BE2C (cell line): ENCODE data around the gene MYL5.
"Not testable (repeated sequence)": the region's sequence is repeated elsewhere in the genome, so short reads cannot be mapped to it uniquely, and the experiment has no call there.

Experiments
- DNase-seq: peaks from one replicate; pipeline ENCODE4 v3.0.0-alpha.2; 2020
- H3K27me3 ChIP-seq: fragments of 250-450 bp; sonication (Bioruptor Pico); 2 replicates; pipeline ENCODE4 v1.5.1; 2020; ENCODE audit warnings: mild to moderate bottlenecking
- H3K36me3 ChIP-seq: fragments of 250-450 bp; sonication (Bioruptor Pico); 2 replicates; pipeline ENCODE4 v1.5.1; 2020; ENCODE audit warnings: mild to moderate bottlenecking
- H3K4me1 ChIP-seq: fragments of 250-450 bp; sonication (Bioruptor Pico); 2 replicates; pipeline ENCODE4 v1.5.1; 2020
- H3K4me3 ChIP-seq: 2 replicates; pipeline ENCODE4 v1.5.1; 2011; ENCODE audit warnings: low read depth, low read length
- H3K9me3 ChIP-seq: fragments of 250-450 bp; sonication (Bioruptor Pico); 2 replicates; pipeline ENCODE4 v1.5.1; 2020
- CTCF ChIP-seq: IDR thresholded peaks from 2 replicates; pipeline ENCODE4 v1.5.1; 2012; ENCODE audit warnings: mild to moderate bottlenecking, low read depth, low read length

The MYL5 gene

DNA sequence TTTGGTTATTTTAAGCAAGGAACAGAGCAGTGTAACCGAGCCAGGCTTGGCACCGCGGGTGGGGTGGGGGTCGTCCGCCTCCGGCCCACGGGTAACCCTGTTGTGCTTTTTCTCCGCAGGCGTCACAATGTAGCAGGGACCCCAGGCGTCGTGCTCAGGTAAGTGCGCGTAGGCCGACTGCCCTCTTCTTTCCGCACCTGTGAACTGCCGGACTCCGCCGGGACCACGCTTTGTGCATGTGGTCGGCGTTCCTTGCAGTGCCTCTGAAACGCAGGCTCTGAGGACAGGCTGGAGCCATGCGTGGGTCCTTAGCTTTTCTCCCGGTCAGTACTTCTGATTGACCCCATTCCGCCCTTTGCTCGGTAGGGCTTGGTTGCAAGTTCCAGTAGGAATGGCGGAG lies 56.2 kb downstream of the MYL5 start:
- Histone ChIP-seq H3K27me3 (no peaks in the 10 kb centered on the region), H3K9me3 (no peaks in the 10 kb centered on the region), H3K4me3 (no peak overlapping the region), H3K36me3 (peaks cover 42% of the 10 kb centered on the region), H3K4me1 (no peaks in the 10 kb centered on the region)
- DNase-seq: no peak
- no peak for TF ChIP-seq CTCF

DNA sequence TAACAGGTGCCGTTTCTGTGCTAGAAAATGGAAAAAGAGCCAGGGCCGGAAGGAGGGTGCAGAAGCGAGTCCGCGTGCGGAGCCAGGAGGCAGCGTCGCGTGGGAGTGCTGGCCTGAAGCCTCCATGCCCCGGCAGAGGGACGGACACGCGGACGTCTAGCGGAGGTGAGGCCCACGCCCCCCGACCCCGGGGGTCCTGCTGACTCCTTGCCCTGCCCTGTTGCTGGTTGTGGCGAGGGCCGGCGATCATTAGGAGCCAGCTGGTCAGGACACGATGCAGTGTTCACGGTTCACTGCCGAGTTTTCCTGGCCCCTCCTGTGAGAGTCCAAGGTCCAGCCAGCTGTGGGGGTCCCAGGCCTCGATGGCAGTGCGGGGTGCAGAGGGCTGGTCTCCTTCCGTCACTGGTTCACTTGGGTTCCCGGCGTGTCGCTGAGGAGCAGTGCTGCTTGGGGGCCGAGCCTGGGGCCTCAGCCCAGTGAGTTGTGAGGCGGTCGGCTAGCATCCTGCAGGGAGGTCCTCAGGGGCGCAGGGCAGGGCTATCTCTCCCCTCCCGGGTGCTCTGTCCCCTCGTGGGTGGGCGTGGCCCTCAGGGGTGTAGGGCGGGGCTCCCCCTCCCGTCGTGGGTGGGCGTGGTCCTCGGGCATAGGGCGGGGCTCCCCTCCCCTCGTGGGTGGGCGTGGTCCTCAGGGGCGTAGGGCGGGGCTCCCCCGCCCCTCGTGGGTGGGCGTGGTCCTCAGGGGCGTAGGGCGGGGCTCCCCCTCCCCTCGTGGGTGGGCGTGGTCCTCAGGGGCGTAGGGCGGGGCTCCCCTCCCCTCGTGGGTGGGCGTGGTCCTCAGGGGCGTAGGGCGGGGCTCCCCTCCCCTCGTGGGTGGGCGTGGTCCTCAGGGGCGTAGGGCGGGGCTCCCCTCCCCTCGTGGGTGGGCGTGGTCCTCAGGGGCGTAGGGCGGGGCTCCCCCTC lies 56.9 kb downstream of the MYL5 start:
- H3K4me3 ChIP-seq, DNase-seq, H3K9me3 ChIP-seq, H3K4me1 ChIP-seq, H3K27me3 ChIP-seq: not testable (repeated sequence)
- H3K36me3 ChIP-seq: peaks cover 44% of the 10 kb centered on the region
